ELR (cell line): ENCODE results near the gene OAT.
A peak's percentile ranks its signal among the peaks of the same experiment; 100 is the strongest.

ENCODE experiments used
- DNase-seq: peaks from one replicate; pipeline ENCODE4 v3.0.0-alpha.2; 2015; ENCODE audit warnings: low read depth

The OAT gene

DNA sequence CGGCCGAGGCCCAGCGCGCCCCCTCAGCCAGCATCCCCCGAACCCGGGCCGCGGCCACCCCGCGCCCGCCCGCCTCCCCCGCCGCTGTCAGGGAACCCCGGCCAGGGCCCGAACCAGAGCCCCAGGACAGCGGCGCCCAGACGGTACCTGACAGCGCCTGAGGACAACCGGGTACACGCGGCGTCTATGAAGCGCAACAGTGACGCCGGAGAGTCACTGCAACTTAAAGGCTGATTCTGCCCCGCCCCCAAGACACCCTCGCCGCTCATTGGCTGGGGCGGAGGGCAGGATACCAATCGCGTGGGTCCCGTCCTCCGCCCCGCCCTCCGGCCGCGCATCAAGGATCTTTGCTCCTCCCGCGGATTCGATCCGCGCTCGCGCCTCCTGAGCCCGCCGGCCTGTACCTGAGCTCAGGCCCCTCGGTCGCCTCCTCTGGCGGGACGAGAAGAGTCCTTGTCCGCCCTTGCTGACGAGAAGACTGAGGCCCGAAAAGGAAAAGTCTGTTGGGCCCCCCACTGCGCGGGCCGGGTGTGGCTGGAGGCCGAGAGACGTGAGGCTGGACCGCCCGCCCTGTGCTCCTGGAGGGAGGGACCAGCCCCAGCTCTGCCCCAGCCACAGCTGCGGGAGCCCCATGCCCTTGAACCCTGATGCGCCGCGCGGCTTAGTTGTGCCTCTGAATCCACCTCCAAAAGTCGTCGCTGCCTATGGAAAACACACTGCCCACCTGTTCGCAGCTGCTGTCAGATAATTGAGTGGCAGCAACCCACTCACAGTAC is at the start of gene OAT:
Gene OAT (minus strand): TSS at position 198 of the 776 bp plus-strand sequence. CDS start 6,752 bp downstream, outside the sequence.
- peak; percentile 97 for DNase-seq

DNA sequence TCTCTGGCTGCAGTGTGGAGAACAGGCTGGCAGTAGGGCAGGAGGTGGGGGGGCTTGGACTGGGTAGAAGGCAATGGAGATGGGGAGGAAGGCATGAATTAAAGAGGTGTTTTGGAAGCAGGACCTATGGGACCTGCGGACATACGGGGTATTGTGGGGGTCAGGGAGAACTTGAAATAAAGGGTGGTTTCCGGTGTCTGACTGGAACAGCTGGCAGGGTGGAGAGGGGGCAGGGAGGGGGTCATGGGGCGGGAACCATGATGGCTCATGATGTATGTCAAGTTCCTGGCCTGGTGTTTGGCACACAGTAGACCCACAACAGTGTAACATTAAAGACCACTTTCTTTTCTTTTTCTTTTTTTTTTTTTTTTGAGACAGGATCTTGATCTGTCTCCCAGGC is 48.4 kb upstream of the OAT start:
- no peak for DNase-seq

DNA sequence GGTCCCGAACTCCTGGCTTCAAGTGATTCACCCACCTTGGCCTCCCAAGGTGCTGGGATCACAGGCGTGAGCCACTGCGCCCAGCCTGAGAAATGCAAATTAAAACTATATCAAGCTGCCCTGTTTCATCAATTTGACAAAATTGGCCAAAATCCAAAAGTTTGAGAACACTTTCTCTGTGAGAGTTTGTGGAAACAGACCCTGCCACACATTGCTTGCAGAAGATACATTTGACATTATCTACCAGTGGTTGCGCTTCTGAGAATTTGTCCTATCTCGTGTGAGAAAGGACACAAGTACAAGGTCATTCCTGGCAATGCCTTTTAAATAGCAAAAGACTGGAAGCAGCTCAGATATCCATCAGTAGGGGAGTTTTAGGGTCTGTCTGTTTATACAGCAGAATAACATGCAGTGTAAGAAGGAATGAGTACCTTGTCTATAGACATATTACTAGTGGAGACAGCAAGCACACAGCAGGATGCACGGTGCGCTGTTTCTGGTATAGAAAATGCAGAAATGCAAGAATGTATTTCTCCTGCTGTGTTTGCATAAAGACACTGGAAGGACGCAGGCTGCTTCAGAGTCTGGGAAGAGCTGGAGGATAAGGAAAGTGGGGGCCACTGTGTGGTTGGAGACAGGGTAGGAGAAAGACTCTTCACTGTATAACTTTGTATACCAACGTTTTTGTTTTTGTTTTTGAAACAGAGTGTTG is 47.2 kb upstream of the OAT start:
- DNase-seq: no peak

DNA sequence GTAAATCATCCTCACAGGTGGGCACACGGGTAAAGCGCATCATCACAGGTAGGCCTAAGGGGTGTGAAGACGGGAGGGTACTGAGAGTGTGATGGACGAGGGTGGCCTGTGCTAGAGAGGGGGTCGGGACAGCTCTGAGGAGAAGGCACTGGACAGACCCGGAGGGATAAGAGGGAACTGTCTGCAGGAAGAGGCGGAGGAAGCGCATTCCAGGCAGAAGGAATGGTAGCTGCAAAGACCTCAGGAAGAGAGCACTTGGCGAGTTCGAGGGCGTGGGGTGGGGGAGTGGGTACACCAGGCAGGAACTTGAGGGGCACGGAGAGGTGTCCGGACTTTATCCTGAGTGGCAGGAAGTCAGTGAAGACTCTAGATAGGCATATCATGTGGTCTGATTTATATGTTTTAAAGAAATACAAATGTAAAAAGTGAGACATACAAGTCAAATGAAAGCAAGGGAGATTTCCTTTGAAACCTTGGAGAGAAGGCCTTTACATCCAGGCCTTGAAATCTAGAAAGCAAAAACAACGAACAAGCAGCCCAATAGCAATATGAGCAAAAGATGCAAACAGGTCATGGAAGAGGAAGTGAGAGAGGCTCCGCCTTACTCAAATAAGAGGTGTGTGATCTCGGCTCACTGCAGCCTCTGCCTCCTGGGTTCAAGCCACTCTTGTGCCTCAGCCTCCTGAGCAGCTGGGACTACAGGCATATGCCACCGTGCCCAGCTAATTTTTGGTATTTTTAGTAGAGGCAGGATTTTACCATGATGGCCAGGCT is 46.5 kb upstream of the OAT start:
- no peak for DNase-seq

DNA sequence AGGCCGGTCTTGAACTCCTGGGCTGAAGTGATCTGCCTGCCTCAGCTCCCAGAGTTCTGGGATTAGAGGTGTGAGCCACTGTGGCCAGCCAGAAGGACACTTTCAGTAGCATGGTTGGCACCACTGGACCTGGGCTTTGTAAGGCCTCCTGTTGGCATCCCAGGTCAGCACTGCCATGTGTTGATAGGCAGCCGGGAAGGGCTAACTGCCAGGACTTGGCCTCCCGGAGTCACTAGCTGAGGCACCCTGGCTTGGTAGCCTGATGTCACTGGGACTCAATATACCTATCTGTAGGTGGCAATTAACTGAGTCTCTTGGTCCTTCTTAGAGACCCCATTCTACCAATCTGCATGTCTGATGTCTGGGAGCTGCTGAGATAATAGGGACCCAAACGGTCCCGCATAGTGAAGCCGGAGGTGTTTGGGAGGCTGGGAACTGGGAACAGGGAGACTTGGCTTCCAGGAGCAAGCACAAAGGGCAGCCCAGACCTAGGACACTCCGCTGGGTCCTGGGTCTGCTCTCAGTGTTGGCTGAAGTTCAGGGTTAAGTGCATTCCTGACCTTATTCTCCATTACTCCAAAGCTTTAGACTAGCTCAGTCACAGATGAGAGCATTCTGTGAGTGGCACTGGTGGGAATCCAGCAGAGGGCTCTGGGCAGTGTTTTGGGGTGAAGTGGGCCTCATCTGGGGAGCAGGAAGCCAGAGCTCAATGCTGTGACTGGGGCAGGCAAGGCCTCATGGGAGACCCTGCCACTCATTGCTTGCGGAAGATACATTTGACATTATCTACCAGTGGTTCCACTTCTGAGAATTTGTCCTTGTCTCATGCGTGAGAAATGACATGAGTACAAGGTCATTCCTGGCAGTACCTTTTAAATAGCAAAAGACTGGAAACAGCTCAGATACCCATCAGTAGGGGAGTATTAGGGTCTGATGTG is 45.6 kb upstream of the OAT start:
- DNase-seq: no peak

DNA sequence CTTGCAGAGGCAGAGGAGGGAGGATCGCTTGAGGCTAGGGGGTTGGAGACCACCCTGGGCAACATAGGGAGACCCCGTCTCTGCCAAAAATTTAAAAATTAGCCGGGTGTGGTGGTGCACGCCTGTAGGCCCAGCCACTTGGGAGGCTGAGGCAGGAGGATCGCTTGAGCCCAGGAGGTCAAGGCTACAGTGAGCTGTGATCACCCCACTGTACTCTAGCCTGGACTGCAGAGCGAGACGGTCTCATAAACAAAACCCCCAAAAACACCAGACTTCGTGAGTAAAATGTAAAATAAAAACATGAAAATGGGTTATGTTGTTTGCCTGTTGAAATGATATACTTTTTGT is 43.6 kb upstream of the OAT start:
- no peak for DNase-seq

DNA sequence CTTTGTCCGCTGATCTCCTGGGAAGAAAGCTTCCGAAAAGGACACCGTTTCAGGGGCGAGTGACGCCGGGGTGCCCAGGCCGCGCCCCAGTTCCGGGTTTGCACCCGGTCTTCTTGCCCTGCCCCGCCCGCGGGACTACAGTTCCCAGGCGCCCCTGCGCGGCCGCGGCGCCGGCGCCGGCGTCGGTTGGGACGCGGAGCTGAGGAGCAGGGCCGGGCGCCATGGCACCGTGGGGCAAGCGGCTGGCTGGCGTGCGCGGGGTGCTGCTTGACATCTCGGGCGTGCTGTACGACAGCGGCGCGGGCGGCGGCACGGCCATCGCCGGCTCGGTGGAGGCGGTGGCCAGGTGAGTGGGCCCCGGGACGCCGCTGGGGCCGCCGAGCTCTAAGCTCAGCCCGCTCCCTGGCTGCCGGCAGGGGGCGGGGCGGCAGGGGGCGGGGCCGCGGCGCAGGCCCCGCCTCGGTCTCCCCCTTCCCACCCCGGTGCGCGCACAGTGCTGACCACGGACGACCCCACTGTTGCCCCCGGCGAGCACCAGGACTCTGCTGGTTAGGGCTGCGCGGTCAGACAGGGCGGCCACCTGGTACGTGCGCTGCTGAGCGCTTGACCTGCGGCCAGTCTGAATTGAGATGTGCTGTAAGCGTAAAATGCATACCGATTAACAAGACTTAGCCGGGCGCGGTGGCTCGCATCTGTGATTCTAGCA is 43.1 kb upstream of the OAT start, which contains the start of gene LHPP:
Gene LHPP (plus strand): TSS at position 182 of the 706 bp plus-strand sequence. CDS start 40 bp downstream, at position 222.
- peak; percentile 82 for DNase-seq

DNA sequence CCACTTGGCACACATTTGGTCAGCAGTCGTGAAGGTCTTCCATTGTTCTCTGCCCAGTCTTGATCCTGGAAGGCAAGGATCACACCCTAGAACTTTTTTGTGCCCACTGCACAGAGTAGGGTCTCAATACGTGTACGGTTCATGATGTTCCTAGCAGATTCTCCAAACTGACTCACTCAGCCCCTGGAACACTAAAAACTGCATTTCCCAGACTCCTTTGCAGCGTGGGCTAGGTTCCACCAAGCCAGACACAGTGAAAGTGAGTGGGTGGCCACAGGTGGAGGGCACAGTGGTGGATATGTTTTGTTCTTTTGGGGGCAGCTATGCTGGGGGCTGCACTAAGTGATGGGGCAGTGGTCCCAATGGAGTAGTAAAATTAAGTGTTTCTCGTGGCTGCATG is 41.4 kb upstream of the OAT start:
- no peak for DNase-seq

DNA sequence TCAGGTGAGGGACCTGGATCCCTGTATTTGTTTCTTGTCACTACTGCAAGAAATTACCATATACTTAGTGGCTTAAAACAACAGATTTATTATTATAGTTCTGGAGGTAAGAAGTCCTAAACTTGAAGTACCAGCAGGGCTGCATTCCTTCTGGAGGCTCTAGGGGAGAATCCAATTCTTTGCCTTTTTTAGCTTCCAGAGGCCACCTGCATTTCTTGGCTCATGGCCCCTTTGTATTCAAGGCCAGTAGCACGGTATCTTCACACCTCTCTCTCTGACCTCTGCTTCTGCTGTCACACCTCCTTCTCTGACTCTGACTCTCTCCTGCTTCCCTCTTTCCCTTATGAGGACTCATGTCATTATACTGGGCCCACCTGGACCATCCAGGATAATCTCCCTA is 40.7 kb upstream of the OAT start:
- no peak for DNase-seq

DNA sequence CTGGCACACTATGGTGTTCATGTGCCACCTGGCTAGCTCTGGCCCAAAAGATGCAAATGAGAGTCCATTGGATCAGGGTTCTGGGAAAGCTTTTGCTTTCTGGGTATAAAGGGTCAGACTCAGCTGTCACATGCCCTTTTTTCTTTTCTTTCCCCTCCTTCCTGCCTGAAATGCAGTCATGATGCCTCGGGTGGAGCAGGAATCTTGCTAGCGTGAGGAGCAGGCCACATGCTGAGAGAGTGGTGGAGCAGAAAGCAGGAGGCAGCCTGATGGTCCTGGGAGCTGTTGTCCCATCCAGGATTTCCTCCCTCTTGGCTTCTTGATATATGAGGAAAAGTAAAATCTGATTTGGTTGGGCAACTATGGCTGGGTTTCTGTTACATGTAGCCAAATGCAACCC is 40.2 kb upstream of the OAT start:
- DNase-seq: no peak

DNA sequence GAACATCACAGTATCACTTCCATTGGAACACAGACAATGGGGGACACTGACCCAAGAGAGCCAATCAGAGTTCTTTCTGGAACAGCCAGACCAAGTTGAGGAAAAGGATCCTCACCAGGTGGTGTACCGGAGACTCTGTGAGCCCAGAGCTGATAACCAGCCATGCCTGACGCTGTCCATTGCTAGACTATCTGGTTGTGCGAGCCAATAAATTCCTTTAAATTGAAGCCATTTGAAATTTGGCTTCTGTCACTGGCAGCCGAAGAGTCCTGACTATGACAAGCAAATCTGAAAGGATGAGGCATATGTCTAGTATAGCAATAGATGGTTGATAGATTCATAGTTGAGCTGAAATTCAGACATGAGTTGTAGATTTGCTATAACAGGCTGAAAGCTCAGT is 39.8 kb upstream of the OAT start:
- DNase-seq: no peak

DNA sequence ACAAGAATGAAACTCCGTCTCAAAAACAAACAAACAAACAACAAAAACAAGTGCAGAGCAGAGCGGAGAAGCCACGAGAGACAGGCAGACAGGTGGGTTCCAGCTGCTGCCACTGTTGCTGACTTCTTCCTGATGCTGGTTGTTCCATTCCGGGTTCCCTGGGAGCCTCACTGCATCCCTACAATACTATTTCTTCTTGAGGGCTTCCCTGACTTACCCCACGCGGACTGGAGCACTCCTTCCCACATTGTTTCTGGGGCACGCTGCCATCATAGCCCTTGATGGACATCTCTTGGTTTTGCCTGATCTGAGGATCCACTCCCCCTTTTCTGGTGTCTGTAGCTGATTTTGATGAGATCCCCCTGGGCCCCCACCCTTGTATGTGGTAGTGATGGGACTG is 36.7 kb upstream of the OAT start:
- no peak for DNase-seq

DNA sequence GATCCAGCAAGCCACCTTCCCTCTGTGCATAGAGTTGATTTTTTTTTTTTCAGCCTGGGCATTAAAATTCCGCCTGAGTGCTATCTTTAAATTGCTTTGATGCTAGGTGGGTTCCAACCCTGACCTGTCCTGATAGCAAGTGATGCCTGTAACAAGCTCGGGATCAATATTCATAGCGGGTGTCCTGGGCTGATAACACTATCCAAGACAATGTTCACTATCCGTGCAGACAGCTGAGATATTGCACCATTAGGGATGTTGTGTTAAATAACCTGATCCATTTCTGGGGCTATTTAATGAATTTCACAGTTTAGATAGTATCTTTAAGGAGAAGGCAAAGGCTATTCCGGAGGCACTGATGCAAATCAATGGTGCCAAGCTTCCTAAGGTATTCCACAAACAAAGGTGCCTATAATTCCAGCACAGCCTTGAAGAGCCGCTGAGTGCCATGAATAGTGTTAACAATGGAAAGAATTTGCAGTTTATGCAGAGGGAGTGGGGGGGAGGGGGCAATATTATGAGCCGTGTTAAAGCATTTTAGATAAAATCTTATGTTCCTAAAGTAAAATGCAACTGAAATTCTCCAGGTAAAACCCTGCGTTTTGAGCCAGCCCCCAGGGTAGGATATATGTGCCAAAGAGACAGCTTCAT is 35.4 kb upstream of the OAT start:
- no peak for DNase-seq

DNA sequence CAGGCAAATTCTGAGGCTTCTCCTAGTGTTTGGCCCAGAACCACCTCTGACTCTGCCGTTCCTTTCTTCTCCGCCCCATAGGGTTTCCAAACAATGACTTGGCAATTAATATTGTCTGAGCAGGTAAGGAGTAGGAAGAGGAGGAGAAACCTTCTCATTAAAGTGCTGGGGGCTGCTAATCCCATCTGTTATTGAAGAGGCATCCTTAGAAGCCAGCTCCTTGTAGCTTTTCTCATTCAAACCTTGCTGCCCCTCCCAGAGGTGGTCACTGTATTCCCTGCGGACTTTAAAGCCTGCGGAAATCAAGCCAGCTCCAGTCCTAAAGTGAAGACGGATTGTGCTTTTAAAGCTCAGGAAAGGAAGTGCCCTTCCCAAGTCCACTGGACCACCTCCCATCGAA is 32.6 kb upstream of the OAT start:
- no peak for DNase-seq

DNA sequence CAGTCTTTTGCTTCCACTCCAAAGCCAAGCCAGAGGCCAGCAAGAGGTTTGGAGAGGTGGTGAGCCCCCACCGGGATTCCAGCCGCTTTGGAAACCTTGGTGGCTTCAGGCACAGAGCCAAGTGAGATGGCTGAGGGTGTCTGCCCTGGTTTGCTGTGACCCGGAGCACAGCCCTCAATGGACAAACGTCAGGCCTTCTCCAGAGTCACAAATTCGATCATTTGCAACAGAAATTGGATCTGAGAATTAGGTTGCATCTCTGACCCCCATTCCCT is 32.0 kb upstream of the OAT start:
- DNase-seq: no peak

DNA sequence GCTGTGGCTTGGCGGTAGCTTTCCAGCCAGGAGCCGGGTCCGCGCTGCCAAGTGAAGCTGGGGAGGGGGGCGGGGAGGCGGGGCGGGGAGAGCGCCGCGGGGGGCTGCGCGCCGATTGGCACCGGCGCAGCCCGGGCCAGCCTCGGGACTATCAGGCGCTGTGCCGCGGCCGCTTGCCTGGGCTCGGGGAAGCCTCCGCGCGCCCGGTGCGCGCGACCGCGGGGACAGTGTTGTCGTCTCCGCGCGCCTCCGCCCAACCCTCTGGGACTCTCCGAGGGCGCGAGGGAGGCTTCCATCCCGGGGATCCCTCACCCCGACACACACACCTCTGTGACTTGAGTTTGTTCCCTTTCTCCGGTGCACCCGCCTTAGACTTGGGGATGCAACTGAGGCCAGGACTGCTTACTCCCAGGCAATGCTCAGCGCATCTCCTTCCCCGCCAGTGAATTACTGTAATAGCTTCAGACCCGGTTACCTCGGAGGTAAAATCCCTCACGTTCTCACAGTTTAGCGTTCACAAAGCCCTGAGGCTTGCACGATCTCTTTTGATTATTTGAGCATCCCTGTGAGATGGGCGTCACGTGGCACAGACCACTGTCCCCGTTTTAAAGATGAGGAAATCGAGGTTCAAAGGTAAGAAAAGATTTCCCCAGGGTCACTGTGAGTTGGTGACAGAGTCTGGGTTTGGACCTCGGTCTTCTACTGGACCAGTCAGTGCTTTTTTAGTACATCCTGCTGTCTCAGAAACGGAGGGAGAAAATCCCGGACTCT is 31.5 kb upstream of the OAT start, which contains the start of gene NKX1-2:
Gene NKX1-2 (minus strand): TSS at position 24 of the 771 bp plus-strand sequence. CDS start 92 bp downstream, outside the sequence.
- DNase-seq: no peak

DNA sequence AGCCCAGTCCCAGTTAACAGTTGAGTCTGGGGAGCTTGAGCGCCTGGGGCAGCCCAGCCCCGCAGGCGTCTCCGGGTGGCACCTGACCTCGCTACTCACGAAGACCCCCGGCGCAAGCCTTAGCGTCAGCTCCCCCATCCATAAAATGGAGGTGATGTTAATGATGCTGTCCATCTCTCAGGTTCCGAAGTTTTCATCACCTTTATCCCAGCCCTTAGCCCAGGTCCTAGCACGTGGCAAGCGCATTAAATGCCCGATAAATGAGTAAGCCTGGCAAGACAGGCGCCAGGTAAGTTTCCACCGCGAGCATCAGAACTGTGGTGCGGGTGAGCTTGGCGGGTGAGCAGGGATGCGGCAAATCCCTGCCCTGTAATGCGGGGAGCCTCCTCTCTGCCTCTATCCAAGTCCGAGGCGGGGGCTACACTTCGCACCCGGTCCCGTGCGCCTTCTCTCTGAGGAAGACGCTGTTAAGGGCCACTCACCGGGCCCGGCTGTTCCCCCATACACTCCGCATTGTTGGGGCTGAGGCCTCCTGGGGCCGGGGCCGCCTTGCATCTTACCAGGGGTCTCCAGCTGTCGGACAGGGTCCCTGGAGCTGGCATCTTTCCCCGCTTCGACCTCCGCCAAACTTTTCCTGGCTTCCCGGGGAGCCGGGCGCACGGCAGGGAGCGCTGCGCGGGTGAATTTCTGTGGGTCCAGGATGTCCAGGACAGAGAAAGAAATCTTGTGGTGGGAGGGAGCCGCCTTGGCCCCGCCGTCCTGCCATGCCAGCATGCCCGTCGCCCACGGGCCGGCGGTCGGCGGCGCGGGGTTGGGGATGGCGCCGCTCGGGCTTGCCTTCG is 30.7 kb upstream of the OAT start:
- no peak for DNase-seq

DNA sequence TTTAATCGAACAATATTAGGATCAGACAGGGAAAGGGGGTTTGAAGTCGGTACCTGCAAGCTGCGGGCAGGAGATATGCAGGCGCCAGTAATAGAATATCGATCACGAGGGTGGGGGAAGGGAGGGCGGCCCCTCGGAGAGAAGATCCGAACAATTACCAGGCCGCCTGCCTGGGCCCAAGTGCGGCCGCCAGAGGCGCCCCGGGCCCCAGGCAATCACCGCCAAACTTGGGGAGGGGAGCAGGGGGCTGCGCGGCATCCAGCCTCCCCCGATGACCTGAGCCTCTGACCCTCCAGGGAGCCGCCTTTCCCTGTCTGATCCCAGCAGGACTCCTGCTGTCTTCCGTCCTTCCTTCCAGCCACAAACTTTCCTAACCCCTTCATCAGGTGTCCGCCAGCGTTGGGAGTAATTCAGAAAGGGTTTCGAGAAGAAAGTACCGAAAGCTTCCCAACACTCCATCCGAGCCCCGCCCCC is 30.0 kb upstream of the OAT start:
- DNase-seq: no peak
